HG02852 (cell line): ENCODE data around the gene LDB2.

Experiments used
- ATAC-seq: cut with Tn5 transposase; IDR thresholded peaks from one replicate; pipeline ENCODE4 v1.9.1; 2021; ENCODE audit warnings: mild to moderate bottlenecking, moderate library complexity; ENCODE audit not compliant: unreplicated experiment

Gene LDB2

DNA sequence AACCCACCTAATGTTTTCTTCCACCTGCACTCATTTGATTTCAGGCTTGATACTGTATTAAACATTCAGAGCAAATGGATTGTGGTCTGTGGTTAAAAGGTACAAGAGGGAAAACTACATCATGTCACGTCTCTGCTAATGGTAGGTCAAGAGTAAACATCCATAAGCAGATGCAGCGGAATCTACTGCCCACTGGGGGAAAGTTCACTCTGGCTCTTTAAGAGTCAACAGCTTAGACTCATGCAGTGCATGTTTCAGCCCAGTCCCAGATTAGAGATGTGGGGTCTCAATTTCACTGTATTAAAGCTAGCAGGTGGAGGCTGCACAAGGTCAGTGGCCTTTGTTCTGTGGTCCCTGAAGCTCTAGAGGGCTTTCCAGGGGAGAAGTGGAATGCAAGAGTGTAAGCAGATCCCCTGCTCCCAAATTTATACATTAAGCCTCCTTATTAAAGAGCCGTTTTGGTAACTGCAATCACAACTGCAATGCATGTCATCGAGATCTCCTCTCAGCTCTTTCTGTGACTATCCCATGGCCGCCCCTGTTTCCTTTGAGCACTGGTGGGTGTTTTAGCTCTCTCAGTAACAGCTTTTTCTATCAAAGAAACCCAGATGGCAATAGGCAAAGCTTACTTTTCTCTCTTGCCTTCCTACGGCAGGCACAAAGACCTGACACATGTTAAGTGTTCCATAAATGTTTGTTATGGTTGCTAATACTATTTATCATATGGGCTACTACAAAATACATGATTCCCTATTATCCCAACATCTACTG, 53.4 kb downstream of the LDB2 start:
- ATAC-seq, result no peak

DNA sequence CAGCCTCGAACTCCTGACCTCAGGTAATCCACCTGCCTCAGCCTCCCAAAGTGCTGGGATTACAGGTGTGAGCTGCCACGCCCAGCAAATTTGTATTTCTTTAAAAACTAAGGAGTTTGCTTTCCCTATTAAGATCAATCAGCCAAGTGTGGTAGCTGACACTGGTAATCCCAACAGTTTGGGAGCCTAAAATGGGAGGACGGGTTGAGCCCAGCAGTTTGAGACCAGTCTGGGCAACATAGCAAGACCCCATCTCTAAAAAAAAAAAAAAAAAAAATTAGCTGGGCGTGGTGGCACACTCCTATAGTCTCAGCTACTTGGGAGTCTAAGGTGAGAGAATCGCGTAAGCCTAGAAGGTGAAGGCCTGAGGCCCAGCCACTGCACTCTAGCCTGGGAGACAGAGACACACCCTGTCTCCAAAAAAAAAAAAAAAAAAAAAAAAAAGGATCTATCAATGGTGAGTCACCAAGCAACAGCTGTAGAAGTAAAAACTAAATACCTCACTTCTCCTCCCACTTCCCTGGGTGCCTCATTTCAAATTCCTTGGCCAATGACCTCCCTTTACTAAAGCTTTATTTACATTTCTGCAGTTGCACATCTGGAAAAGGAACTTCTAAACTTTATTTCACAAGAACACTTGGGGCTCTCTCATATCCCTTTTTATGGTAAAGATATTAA, 54.5 kb downstream of the LDB2 start:
- ATAC-seq, result no peak

DNA sequence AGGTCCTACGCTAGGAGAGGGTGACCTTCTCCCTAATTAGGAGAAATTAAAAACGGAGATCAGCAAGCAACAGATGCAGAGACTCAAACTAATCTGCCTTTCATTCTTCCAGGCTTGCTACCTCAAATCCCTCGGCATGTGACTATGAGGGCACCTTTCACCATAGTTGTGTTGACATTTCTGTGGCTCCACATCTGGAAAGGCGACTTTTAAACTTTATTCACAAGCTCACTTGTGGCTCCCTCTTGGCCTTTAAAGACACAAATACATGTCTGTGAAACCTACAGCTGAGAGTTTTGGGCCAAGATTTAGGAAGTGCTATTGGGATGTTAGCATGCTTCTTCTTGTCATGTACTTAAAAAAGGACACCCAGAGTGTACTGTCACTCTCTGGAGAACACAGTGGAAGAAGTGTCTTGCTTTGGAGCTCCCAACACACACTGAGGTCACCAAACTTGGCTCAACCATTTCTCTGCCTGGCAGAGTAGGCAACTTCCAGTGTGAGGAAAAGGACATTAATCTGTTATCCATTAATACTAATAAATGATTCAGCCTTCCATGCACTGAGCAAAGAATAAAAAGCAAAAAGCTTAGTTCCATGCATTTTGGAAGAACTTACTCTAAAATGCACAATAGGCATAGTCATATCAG, 60.1 kb downstream of the LDB2 start:
- no peak for ATAC-seq

DNA sequence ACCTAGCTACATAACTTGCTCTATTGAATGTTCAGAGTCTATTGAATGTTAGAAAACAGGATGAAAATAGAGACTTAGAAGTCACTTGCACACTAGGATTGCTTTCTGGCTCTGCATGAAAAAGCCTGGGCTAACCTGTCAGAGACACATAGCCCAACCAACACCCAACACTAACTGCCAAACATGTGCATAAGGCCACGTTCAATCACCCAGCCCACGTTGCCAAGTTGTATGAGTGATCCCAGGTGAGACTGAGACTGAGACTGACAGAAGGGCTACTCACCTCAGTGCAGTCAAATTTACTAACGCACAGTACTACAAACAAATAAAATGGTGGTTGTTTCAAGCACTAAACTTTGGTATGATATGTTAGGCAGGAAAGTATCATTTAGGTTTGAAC, 61.0 kb downstream of the LDB2 start:
- no peak for ATAC-seq

- ATAC-seq, result no peak
Measured at GRCh38 chr4:16836324-16836723, 62.1 kb downstream of the LDB2 start.

DNA sequence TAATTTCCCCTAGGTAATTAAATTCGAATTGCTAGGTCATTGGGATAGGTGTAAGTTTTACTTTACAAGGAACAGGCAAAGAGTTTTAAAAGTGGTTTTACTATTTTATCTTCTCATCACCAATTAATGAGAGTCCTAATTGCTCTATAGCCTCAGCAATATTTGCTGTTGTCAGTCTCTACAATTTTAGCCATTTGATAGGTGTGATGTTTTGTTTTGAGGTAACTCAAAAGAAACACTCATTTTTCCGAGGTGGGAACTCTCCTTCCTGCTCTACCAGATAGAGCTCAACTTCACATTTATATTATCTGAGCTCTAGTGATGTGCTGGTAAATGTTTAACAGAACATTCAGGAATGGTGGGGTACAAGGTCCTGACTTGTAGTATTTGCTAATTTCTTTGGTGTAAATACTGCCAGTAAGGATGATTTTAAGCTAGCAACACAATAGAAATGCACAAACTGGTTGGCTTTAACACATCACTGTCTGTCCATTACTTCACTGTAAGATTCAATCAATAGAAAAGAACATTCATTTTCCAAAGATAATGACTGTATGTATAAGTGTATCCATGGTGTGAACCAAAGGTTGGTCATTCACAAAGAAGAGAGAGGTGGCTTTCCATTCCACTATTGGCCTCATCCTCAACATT, 62.7 kb downstream of the LDB2 start:
- ATAC-seq, result no peak

DNA sequence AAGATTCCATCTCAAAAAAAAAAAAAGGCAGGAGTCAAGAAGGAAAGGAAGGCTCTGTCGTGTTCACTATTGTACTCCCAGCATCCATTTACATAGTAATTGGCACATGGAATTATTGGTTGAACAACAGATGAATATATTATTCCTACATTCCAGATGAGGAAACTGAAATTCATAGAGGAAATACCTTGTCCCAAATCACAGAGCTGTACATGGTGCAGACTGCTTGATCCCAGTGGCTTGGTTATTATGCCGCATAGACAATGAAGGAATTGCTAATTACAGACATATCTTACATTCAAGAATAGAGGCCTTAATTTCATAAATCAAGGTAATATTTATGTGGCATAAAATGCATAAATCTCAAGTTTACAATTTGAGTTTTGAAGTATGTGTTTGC, 63.6 kb downstream of the LDB2 start:
- no peak for ATAC-seq

DNA sequence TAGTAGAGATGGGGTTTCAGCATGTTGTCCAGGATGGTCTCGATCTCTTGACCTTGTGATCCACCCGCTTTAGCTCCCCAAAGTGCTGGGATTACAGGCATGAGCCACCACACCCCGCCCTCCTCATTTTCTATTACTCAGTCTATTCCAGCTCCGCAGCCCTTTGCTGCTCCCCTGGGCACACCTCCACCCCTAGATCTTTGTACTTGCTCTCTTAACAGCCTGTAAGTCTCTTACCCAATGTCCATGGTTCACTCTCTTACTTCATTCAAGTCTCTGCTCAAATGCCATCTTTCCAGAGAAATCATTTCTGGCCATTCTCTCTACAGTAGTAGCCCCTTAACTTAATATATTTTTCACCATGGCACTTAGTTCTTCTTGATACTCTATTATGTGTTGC, 64.7 kb downstream of the LDB2 start:
- no peak for ATAC-seq

DNA sequence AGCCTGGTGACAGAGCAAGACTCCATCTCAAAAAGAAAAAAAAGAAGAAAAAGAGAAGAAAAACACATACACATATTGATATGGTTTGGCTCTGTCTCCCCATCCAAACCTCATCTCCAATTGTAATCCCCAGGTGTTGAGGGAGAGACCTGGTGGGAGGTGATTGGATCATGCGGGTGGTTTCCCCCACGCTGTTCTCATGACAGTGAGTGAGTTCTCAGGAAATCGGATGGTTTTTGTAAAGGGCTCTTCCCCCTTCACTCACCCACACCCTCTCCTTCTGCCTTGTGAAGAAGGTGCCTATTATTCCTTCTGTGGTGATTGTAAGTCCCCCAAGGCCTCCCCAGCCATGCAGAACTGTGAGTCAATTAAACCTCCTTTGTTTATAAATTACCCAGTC, 68.4 kb downstream of the LDB2 start:
- no peak for ATAC-seq

- no peak for ATAC-seq
Measured at GRCh38 chr4:16827794-16828724, 70.4 kb downstream of the LDB2 start.

- ATAC-seq, result no peak
Measured at GRCh38 chr4:16827045-16827444, 71.4 kb downstream of the LDB2 start.

DNA sequence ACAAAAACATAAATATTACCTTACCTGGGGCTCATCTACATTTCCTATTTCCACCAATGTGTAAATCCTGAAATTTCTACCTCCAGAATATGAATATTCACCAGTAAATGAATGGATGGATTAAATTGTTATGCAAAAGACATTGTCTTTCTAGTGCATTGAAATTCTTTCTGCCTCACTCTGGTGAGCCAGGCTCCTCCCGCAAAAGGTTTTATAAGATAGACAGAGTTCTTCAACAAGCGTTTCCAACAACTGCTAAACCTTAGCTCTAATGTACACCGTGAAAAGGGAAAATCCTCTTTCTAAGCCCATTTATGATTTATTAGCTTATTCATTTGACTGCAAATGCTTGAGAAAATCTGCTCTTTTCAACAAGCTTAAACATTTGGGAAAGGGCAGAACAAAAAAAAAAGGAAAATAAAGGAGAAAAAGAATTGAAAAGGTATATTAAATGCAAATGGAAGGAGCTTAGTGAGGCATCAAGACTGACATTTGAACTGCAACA, 72.0 kb downstream of the LDB2 start:
- ATAC-seq, result no peak

DNA sequence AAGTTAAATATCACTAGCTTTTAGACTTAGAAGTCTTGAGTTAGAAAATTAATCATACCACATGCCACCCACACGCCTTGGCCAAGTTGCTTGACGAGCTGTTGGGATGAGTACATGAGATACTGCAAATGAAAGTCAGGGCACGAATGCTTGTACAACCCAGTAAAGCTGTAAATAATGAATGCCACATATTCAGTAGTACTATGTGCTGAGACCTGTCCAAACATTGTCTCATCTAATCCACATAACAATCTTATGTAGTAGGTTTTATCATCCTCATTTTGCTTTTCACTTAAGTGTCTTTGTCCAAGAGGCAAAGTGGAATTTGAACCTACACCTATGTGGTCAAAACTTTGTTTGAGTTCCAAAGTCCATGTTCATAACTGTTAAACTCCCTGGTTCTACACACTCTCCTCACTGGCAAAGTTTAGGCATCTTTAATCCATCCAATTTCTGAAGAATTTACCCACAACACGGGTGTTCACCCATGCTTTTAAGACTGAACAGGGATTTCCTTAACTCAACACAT, 74.1 kb downstream of the LDB2 start:
- no peak for ATAC-seq

- no peak for ATAC-seq
Measured at GRCh38 chr4:16820329-16820728, 78.1 kb downstream of the LDB2 start.

GRCh38 chr4:16819652-16820051, 78.8 kb downstream of the LDB2 start:
- no peak for ATAC-seq

DNA sequence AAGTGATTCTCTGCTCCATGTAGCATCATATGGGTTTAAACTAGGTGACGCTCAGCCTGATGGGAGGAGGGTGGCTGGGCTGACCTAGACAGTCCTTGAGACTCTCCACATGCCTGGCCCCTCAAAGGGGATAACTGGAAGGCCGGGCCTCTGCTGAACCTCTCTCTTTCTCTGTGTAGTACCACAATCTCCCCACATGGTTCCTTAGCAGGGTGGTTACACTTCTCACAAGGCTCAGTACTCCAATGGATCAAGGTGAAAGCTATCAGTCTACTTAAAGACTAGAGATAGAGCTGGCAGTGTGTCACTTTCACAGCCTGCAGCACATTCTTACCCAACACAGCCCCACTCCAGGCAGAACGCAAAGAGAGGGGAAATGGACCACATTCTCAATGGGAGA, 80.4 kb downstream of the LDB2 start:
- ATAC-seq, result no peak

GRCh38 chr4:16817286-16817685, 81.2 kb downstream of the LDB2 start:
- no peak for ATAC-seq

- ATAC-seq, result no peak
Measured at GRCh38 chr4:16814361-16814760, 84.1 kb downstream of the LDB2 start.

DNA sequence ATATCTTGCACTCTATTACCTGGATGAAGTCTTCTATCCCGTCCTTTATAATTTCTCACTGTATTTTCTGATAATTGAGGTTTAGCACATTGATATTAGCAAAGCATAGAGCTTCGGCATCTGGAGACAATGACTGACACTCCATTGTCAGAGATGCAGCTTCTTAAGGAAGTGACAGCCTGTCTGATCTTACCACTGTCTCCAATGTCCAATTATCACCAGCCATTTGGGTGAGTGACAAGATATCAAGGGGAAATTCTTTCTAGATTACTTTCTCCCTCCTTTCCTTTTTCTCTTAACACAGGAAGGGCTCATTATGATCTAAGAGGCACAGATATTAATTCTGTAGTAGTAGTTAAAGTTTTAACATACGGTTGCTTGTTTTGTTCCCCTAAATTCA, 86.4 kb downstream of the LDB2 start:
- ATAC-seq, result no peak

- ATAC-seq, result no peak
Measured at GRCh38 chr4:16809943-16810342, 88.5 kb downstream of the LDB2 start.
